K562 (cell line): ENCODE measurements around the gene ADAM19.

ENCODE experiments used
- FOXA1 ChIP-seq: fragments of 450-650 bp; IDR thresholded peaks from 2 replicates; pipeline ENCODE4 v1.6.1; 2016; ENCODE audit warnings: mild to moderate bottlenecking, borderline replicate concordance
- KHSRP ChIP-seq: fragments of 450-650 bp; IDR thresholded peaks from 2 replicates; pipeline ENCODE4 v1.6.1; 2017
- NELFE ChIP-seq: IDR thresholded peaks from 2 replicates; pipeline ENCODE4 v1.6.1; 2011; ENCODE audit warnings: mild to moderate bottlenecking; ENCODE audit not compliant: insufficient read depth, insufficient read length
- POLR2AphosphoS5 ChIP-seq: IDR thresholded peaks from 2 replicates; pipeline ENCODE4 v1.6.1; 2011; ENCODE audit warnings: mild to moderate bottlenecking, low read depth, low read length, moderate library complexity; ENCODE audit not compliant: control insufficient read depth, insufficient read depth
- SP1 ChIP-seq: sonication (generic); formaldehyde crosslinking; IDR thresholded peaks from 2 replicates; pipeline ENCODE4 v1.8.1; 2022; ENCODE audit warnings: mild to moderate bottlenecking, missing genetic modification reagents
- TEAD2 ChIP-seq: fragments of 450-650 bp; IDR thresholded peaks from 2 replicates; pipeline ENCODE4 v1.6.1; 2016; ENCODE audit warnings: missing genetic modification characterization, control low read depth, missing compliant biosample characterization
- YY1 ChIP-seq, 3 experiments: IDR thresholded peaks; 2 replicates each; pipeline ENCODE4 v1.6.1; 2011; ENCODE audit warnings: low read length in 2 of 3, mild to moderate bottlenecking in 2 of 3, moderate library complexity in 2 of 3, borderline replicate concordance in 1 of 3, control low read depth in 1 of 3, low read depth in 1 of 3; ENCODE audit not compliant: insufficient read depth in 3 of 3, insufficient replicate concordance in 2 of 3, control insufficient read depth in 1 of 3, insufficient read length in 1 of 3; ENCODE audit errors: extremely low read depth in 1 of 3
- ZFP36 ChIP-seq: fragments of 150-350 bp; IDR thresholded peaks from 2 replicates; pipeline ENCODE4 v1.6.1; 2018; ENCODE audit warnings: low read length, low read depth; ENCODE audit not compliant: partially characterized antibody
- ZNF146 ChIP-seq: IDR thresholded peaks from one replicate; pipeline ENCODE4 v1.6.1; 2018; ENCODE audit warnings: missing compliant biosample characterization; ENCODE audit not compliant: unreplicated experiment
- TF ChIP-seq, protein P1 (sequence below), 3 experiments: IDR thresholded peaks in 2 of 3; conservative IDR thresholded peaks in 1 of 3; 2 replicates each; pipeline ENCODE4 v1.5.1; 2011 to 2012; ENCODE audit warnings: low read length in 3 of 3, mild to moderate bottlenecking in 3 of 3, control low read depth in 2 of 3, improper control_type of control experiment in 1 of 3, inconsistent platforms in 1 of 3, low read depth in 1 of 3, mixed read lengths in 1 of 3, moderate library complexity in 1 of 3; ENCODE audit not compliant: insufficient read depth in 2 of 3
- TF ChIP-seq, protein P2 (sequence below): sonication (generic); formaldehyde crosslinking; IDR thresholded peaks from 2 replicates; pipeline ENCODE4 v1.8.1; 2022; ENCODE audit warnings: missing genetic modification reagents
- TF ChIP-seq, protein P3 (sequence below): sonication (generic); formaldehyde crosslinking; IDR thresholded peaks from 2 replicates; pipeline ENCODE4 v1.5.0; 2020; ENCODE audit warnings: missing genetic modification reagents

DNA sequence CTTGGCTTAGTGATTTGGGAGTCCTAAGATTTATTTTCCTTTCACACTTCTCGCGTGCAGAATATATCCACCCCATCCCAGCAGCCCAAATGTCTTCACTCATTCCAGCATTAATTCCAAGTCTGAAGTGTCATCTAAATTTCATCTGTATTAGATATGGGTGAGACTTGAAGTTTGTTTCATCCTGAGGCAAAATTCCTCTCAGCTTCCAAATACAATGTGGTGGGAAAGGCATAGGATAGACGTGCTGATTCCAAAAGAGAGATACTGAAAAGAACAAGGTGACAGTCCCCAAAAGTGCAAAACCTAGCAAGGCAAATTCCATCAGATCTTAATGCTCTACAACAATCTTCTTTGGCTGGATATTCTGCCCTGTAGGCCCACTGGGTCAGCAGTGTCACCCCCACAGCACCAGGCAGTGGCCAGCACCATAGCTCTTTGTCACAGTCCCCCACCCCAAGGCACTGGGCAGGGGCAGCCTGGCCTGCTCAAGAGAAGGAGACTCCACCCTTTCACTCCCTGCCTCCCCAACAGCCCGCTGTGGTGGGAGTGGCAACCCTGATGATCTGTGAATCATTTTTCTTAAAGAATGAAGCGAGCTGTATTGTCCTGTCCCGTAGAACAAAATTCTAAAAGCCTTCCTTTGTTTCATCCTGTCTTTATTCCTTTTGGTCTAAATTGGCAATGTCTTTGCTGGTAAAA is 2.7 kb upstream of the ADAM19 start:
- TF ChIP-seq, protein P1, sequence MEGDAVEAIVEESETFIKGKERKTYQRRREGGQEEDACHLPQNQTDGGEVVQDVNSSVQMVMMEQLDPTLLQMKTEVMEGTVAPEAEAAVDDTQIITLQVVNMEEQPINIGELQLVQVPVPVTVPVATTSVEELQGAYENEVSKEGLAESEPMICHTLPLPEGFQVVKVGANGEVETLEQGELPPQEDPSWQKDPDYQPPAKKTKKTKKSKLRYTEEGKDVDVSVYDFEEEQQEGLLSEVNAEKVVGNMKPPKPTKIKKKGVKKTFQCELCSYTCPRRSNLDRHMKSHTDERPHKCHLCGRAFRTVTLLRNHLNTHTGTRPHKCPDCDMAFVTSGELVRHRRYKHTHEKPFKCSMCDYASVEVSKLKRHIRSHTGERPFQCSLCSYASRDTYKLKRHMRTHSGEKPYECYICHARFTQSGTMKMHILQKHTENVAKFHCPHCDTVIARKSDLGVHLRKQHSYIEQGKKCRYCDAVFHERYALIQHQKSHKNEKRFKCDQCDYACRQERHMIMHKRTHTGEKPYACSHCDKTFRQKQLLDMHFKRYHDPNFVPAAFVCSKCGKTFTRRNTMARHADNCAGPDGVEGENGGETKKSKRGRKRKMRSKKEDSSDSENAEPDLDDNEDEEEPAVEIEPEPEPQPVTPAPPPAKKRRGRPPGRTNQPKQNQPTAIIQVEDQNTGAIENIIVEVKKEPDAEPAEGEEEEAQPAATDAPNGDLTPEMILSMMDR (IDR thresholded peaks at IDR 0.05 in 2 of 3, conservative IDR thresholded peaks at IDR 0.05 in 1 of 3; ENCODE audit: insufficient read depth in 2 of 3, low read depth in 1 of 3, low read length in 3 of 3), result no peak
- no peak for TF ChIP-seq FOXA1
- TF ChIP-seq ZFP36, result no peak
- no peak for TF ChIP-seq TEAD2 (tag)
- TF ChIP-seq POLR2AphosphoS5, result no peak
- TF ChIP-seq YY1 (IDR thresholded peaks at IDR 0.05; ENCODE audit: borderline replicate concordance in 1 of 3, control insufficient read depth in 1 of 3, extremely low read depth in 1 of 3, insufficient read depth in 3 of 3, insufficient read length in 1 of 3, insufficient replicate concordance in 2 of 3, low read depth in 1 of 3, low read length in 2 of 3), result no peak
- TF ChIP-seq, protein P2, sequence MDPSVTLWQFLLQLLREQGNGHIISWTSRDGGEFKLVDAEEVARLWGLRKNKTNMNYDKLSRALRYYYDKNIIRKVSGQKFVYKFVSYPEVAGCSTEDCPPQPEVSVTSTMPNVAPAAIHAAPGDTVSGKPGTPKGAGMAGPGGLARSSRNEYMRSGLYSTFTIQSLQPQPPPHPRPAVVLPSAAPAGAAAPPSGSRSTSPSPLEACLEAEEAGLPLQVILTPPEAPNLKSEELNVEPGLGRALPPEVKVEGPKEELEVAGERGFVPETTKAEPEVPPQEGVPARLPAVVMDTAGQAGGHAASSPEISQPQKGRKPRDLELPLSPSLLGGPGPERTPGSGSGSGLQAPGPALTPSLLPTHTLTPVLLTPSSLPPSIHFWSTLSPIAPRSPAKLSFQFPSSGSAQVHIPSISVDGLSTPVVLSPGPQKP (CRISPR knock-in tag), result no peak
- TF ChIP-seq NELFE, result no peak
- no peak for TF ChIP-seq ZNF146 (CRISPR knock-in tag)
- TF ChIP-seq, protein P3, sequence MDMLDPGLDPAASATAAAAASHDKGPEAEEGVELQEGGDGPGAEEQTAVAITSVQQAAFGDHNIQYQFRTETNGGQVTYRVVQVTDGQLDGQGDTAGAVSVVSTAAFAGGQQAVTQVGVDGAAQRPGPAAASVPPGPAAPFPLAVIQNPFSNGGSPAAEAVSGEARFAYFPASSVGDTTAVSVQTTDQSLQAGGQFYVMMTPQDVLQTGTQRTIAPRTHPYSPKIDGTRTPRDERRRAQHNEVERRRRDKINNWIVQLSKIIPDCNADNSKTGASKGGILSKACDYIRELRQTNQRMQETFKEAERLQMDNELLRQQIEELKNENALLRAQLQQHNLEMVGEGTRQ (CRISPR knock-in tag), result no peak
- TF ChIP-seq SP1 (CRISPR knock-in tag), result no peak
- no peak for TF ChIP-seq KHSRP
